Measurements from ENCODE around the gene CDKN2A. TPM values are rescaled to one million over a fixed set of nuclear protein-coding genes. Genes with fewer than 3 reads are reported as not detected.

The CDKN2A gene
- total and polyA plus RNA-seq, 4 donors = 0.11 to 0.80 (median 0.40) TPM; not detected in 1

- Histone ChIP-seq H3K27ac (ENCODE audit: low read depth, low read length) (no peak overlapping the region), H3K9me3 (ENCODE audit: control insufficient read depth, insufficient read depth, low read length) (no peaks in the 10 kb centered on the region), H3K4me1 (ENCODE audit: control insufficient read depth, insufficient read depth, low read length) (peaks cover 32% of the 10 kb centered on the region), H3K27me3 (ENCODE audit: control insufficient read depth, insufficient read depth, low read length) (peaks cover 95% of the 10 kb centered on the region), H3K4me3 (ENCODE audit: low read depth, low read length) (no peak overlapping the region), H3K36me3 (ENCODE audit: control insufficient read depth, insufficient read depth, low read length) (no peaks in the 10 kb centered on the region)
- peak in 1 of 6 donors; percentile 15 for DNase-seq (ENCODE audit: low read depth in 4 of 6, low spot score in 6 of 6)
- 3% methylated on average over 20 of the region's 24 CpGs for WGBS (ENCODE audit: insufficient coverage)
These were observed 24.0 kb downstream of the CDKN2A start for GRCh38 chr9:21969951-21970799.

DNA sequence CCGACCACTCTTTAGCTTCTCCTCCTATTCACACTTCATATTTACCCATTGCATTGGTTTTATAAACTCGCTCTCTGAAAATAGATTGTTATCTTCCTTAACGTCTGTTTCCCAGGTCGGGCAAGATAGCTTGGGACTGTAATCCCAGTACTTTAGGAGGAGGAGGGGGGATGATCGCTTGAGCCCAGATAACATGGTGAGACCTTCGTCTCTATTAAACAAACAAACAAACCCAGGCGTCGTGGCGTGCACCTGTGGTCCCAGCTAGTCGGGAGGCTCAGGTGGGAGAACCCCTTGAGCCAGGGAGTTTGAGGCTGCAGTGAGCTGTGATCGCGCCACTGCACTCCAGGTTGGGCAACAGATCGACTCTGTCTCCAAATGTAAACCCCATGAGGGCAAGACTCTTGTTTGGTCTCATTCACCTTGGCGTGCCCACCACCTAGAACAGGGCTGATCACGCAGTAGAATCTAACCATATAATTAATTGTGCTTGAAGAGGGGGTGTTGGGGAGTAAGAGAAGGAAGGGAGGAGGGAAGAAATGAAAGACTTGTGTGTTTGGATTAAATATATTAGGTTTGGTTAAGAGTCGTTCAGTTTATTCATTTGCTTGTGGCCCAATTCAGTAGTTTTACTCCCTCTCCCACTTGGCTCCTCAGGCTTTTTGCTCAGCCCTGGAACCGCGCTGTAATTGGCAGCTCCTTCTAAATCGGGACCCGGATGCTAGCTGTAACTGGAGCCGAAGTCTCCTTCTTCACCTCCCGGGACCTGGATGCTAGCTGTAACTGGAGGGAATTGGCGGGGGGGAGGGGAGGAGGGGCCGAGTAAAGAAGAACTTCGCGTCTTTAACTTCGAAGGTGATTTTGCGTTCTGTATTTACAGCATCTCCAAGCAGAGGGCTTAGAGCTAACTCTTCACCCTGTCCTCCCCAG, 24.9 kb downstream of the CDKN2A start:
- DNase-seq (ENCODE audit: low read depth in 4 of 6, low spot score in 6 of 6) = peak in 2 of 6 donors; percentile 20
- Histone ChIP-seq H3K36me3 (ENCODE audit: control insufficient read depth, insufficient read depth, low read length) (no peaks in the 10 kb centered on the region), H3K4me3 (ENCODE audit: low read depth, low read length) (no peak overlapping the region), H3K27me3 (ENCODE audit: control insufficient read depth, insufficient read depth, low read length) (peaks cover 95% of the 10 kb centered on the region), H3K9me3 (ENCODE audit: control insufficient read depth, insufficient read depth, low read length) (no peaks in the 10 kb centered on the region), H3K27ac (ENCODE audit: low read depth, low read length) (no peak overlapping the region), H3K4me1 (ENCODE audit: control insufficient read depth, insufficient read depth, low read length) (peaks cover 28% of the 10 kb centered on the region)
- 4% methylated on average over 20 of the region's 28 CpGs for WGBS (ENCODE audit: insufficient coverage)

GRCh38 chr9:21968331-21969010, 25.7 kb downstream of the CDKN2A start:
- Histone ChIP-seq H3K9me3 (ENCODE audit: control insufficient read depth, insufficient read depth, low read length) (no peaks in the 10 kb centered on the region), H3K36me3 (ENCODE audit: control insufficient read depth, insufficient read depth, low read length) (no peaks in the 10 kb centered on the region), H3K27me3 (ENCODE audit: control insufficient read depth, insufficient read depth, low read length) (peaks cover 90% of the 10 kb centered on the region), H3K4me1 (ENCODE audit: control insufficient read depth, insufficient read depth, low read length) (peaks cover 26% of the 10 kb centered on the region), H3K27ac (ENCODE audit: low read depth, low read length) (no peak overlapping the region), H3K4me3 (ENCODE audit: low read depth, low read length) (no peak overlapping the region)
- WGBS (ENCODE audit: insufficient coverage) = under 1% methylated on average over 41 of the region's 41 CpGs
- DNase-seq (ENCODE audit: low read depth in 4 of 6, low spot score in 6 of 6) = peak in 2 of 6 donors; percentile 49 to 62

- Histone ChIP-seq H3K36me3 (ENCODE audit: control insufficient read depth, insufficient read depth, low read length) (no peaks in the 10 kb centered on the region), H3K27me3 (ENCODE audit: control insufficient read depth, insufficient read depth, low read length) (peaks cover 91% of the 10 kb centered on the region), H3K9me3 (ENCODE audit: control insufficient read depth, insufficient read depth, low read length) (no peaks in the 10 kb centered on the region), H3K4me3 (ENCODE audit: low read depth, low read length) (no peak overlapping the region), H3K27ac (ENCODE audit: low read depth, low read length) (no peak overlapping the region), H3K4me1 (ENCODE audit: control insufficient read depth, insufficient read depth, low read length) (peaks cover 26% of the 10 kb centered on the region)
- WGBS (ENCODE audit: insufficient coverage) = 13% methylated on average over 6 of the region's 10 CpGs
- DNase-seq (ENCODE audit: low read depth in 4 of 6, low spot score in 6 of 6) = peak in 1 of 6 donors; percentile 20
These were observed 26.5 kb downstream of the CDKN2A start for GRCh38 chr9:21967702-21968101.

DNA sequence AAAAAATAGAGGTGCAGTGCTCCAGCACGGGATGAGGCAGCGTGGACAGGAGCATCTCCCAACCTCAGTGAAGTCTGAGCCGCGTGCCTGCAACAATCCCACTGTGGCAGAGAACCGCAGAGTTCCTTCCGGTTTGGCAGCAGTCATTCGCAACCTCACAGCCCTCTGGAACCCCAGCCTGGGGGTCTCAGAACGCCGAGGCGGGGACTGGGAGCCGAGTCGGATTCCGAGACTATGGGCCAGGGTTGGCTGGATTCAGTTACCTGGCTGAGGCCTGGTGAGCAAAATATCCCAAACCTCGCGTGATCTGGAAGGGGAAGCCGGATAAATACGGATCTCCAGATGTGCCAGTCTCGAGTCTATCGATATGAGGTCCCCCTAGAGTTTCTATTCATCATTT, 27.0 kb downstream of the CDKN2A start:
- Histone ChIP-seq H3K27me3 (ENCODE audit: control insufficient read depth, insufficient read depth, low read length) (peaks cover 87% of the 10 kb centered on the region), H3K27ac (ENCODE audit: low read depth, low read length) (no peak overlapping the region), H3K4me1 (ENCODE audit: control insufficient read depth, insufficient read depth, low read length) (peaks cover 26% of the 10 kb centered on the region), H3K4me3 (ENCODE audit: low read depth, low read length) (no peak overlapping the region), H3K9me3 (ENCODE audit: control insufficient read depth, insufficient read depth, low read length) (no peaks in the 10 kb centered on the region), H3K36me3 (ENCODE audit: control insufficient read depth, insufficient read depth, low read length) (no peaks in the 10 kb centered on the region)
- WGBS (ENCODE audit: insufficient coverage) = 2% methylated on average over 15 of the region's 19 CpGs
- DNase-seq (ENCODE audit: low read depth in 4 of 6, low spot score in 6 of 6) = peak in 2 of 6 donors; percentile 1 to 18

GRCh38 chr9:21966140-21966851, 27.9 kb downstream of the CDKN2A start:
- DNase-seq (ENCODE audit: low read depth in 4 of 6, low spot score in 6 of 6) = peak in 2 of 6 donors; percentile 1 to 3
- Histone ChIP-seq H3K36me3 (ENCODE audit: control insufficient read depth, insufficient read depth, low read length) (no peaks in the 10 kb centered on the region), H3K4me1 (ENCODE audit: control insufficient read depth, insufficient read depth, low read length) (peaks cover 26% of the 10 kb centered on the region), H3K4me3 (ENCODE audit: low read depth, low read length) (no peak overlapping the region), H3K9me3 (ENCODE audit: control insufficient read depth, insufficient read depth, low read length) (no peaks in the 10 kb centered on the region), H3K27me3 (ENCODE audit: control insufficient read depth, insufficient read depth, low read length) (peaks cover 83% of the 10 kb centered on the region), H3K27ac (ENCODE audit: low read depth, low read length) (no peak overlapping the region)
- 0% methylated on average over 6 of the region's 15 CpGs for WGBS (ENCODE audit: insufficient coverage)

- no peak overlapping the region for H3K4me3 ChIP-seq (ENCODE audit: low read depth, low read length)
- DNase-seq (ENCODE audit: low read depth in 4 of 6, low spot score in 6 of 6) = peak in 2 of 6 donors; percentile 47 to 55
- no peak overlapping the region for H3K27ac ChIP-seq (ENCODE audit: low read depth, low read length)
- WGBS (ENCODE audit: insufficient coverage) = under 1% methylated on average over 20 of the region's 30 CpGs
- no peaks in the 10 kb centered on the region for H3K36me3 ChIP-seq (ENCODE audit: control insufficient read depth, insufficient read depth, low read length)
- H3K4me1 ChIP-seq (ENCODE audit: control insufficient read depth, insufficient read depth, low read length) = peaks cover 22% of the 10 kb centered on the region
- H3K9me3 ChIP-seq (ENCODE audit: control insufficient read depth, insufficient read depth, low read length) = no peaks in the 10 kb centered on the region
- H3K27me3 ChIP-seq (ENCODE audit: control insufficient read depth, insufficient read depth, low read length) = peaks cover 75% of the 10 kb centered on the region
These were observed 28.7 kb downstream of the CDKN2A start for GRCh38 chr9:21965401-21965951.

DNA sequence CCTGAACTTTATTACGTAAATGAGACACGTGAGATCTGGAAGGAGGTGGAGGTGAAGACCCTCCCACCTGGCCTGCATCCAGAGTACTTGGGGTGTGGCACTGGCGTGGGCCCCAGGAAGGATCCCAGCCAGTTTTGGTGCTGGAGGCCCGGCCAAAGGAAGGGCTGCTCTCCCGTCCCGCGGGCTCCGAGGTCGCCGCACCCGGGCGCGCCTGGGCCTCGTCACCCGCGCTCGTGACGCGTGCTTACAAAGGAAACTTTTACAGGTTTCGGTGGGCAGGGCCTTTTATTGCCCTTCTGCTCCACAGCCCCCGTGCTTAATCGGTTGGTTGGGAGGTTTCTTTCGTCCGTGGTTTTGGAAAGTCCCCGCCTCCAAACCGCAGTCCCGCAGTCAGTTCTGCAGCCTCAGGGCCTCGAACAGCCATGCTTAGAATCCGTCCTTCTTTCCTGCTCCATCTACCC, 29.2 kb downstream of the CDKN2A start:
- WGBS (ENCODE audit: insufficient coverage) = 1% methylated on average over 29 of the region's 29 CpGs
- H3K27me3 ChIP-seq (ENCODE audit: control insufficient read depth, insufficient read depth, low read length) = peaks cover 69% of the 10 kb centered on the region
- no peaks in the 10 kb centered on the region for H3K9me3 ChIP-seq (ENCODE audit: control insufficient read depth, insufficient read depth, low read length)
- no peaks in the 10 kb centered on the region for H3K36me3 ChIP-seq (ENCODE audit: control insufficient read depth, insufficient read depth, low read length)
- H3K27ac ChIP-seq (ENCODE audit: low read depth, low read length) = no peak overlapping the region
- peak in 1 of 6 donors; percentile 3 for DNase-seq (ENCODE audit: low read depth in 4 of 6, low spot score in 6 of 6)
- no peak overlapping the region for H3K4me3 ChIP-seq (ENCODE audit: low read depth, low read length)
- H3K4me1 ChIP-seq (ENCODE audit: control insufficient read depth, insufficient read depth, low read length) = peaks cover 22% of the 10 kb centered on the region

Data from spinal cord (tissue), 10 donors.